ENCODE measurements around the gene CD300LF.

CD300LF gene

GRCh38 chr17:74745548-74746177 lies 32.9 kb upstream of the CD300LF start:
- no peak for DNase-seq (ENCODE audit: low read depth)

GRCh38 chr17:74744714-74745547 lies 32.2 kb upstream of the CD300LF start:
- peak; percentile 82 for DNase-seq (ENCODE audit: low read depth)

- no peak for DNase-seq (ENCODE audit: low read depth)
These were observed 31.6 kb upstream of the CD300LF start for GRCh38 chr17:74744349-74744713.

GRCh38 chr17:74743755-74744154 lies 31.0 kb upstream of the CD300LF start:
- DNase-seq (ENCODE audit: low read depth): no peak

- no peak for DNase-seq (ENCODE audit: low read depth)
These were observed 30.3 kb upstream of the CD300LF start for GRCh38 chr17:74742978-74743545.

- DNase-seq (ENCODE audit: low read depth): no peak
These were observed 29.4 kb upstream of the CD300LF start for GRCh38 chr17:74742153-74742515.

- no peak for DNase-seq (ENCODE audit: low read depth)
These were observed 28.1 kb upstream of the CD300LF start for GRCh38 chr17:74740641-74741387.

GRCh38 chr17:74740173-74740572 lies 27.4 kb upstream of the CD300LF start:
- no peak for DNase-seq (ENCODE audit: low read depth)

GRCh38 chr17:74739227-74739831 lies 26.6 kb upstream of the CD300LF start:
- no peak for DNase-seq (ENCODE audit: low read depth)

- DNase-seq (ENCODE audit: low read depth): peak; percentile 53
These were observed 25.6 kb upstream of the CD300LF start for GRCh38 chr17:74738051-74738996.

- DNase-seq (ENCODE audit: low read depth): no peak
These were observed 24.8 kb upstream of the CD300LF start for GRCh38 chr17:74737299-74738050.

- DNase-seq (ENCODE audit: low read depth): peak; percentile 36
These were observed 24.0 kb upstream of the CD300LF start, which contains the start of gene RAB37 for GRCh38 chr17:74736513-74737298. RAB37 (plus strand) TSS chr17:74737256; CDS start chr17:74737273, 17 bp downstream.

- DNase-seq (ENCODE audit: low read depth): no peak
These were observed 21.5 kb upstream of the CD300LF start for GRCh38 chr17:74734256-74734655.

GRCh38 chr17:74733365-74734122 lies 20.8 kb upstream of the CD300LF start:
- no peak for DNase-seq (ENCODE audit: low read depth)

GRCh38 chr17:74732042-74732867 lies 19.5 kb upstream of the CD300LF start:
- no peak for DNase-seq (ENCODE audit: low read depth)

- DNase-seq (ENCODE audit: low read depth): no peak
These were observed 18.6 kb upstream of the CD300LF start for GRCh38 chr17:74731347-74731605.

GRCh38 chr17:74730491-74731346 lies 18.0 kb upstream of the CD300LF start:
- DNase-seq (ENCODE audit: low read depth): peak; percentile 32
